GM19395 (cell line): ENCODE data around the gene STIM1.

ENCODE experiments used
- ATAC-seq: cut with Tn5 transposase; IDR thresholded peaks from one replicate; pipeline ENCODE4 v1.9.1; 2021; ENCODE audit warnings: mild to moderate bottlenecking, moderate library complexity; ENCODE audit not compliant: unreplicated experiment

STIM1 gene

DNA sequence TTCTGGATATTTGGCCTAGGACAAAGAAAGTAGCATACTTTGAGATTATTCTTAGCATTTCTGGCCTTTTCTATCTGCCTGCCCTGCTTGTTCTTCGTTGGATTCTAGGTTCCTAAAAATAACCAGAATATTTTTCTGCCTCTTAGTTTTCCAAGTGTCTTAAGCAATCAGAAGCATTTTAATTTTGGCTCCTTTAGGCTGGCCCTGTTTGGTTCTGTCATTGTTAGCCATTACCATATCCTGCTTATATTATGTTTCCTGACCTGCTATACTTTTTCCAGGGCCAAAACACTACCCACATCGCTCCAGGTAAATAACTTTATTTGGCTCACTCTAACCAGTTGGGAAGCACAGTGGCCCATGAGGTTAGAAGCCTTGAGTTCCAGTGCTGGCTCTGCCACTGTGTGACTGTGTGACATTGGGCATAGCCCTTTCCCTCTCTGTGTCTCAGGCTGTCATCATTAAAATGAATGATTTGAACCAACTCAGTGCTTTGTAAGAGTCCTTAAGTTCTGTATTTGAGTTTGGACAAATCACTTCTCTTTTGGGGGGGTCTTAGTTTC, 91.1 kb downstream of the STIM1 start:
- peak; percentile 4 for ATAC-seq

- ATAC-seq: peak; percentile 78
Observed at GRCh38 chr11:3947061-3947460, 91.6 kb downstream of the STIM1 start.

DNA sequence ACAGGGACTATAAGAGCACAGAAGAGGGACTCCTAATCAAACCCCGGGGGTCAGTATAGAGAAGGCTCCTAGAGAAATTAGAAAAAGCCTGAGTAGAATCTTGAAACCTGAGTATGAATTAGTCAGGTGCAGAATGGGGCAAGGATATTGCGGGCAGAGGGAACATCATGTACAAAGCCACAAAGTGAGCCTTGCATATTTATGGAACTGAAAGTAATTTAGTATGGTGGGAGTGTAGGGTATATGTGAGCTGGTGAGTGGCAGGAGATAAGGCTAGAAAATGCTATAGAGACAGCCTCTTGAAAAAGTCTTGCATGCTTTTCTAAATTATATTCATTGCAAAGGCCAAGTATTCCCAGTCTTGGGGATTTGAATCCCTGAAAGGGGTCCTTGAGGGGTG, 93.7 kb downstream of the STIM1 start:
- ATAC-seq: peak; percentile 70

DNA sequence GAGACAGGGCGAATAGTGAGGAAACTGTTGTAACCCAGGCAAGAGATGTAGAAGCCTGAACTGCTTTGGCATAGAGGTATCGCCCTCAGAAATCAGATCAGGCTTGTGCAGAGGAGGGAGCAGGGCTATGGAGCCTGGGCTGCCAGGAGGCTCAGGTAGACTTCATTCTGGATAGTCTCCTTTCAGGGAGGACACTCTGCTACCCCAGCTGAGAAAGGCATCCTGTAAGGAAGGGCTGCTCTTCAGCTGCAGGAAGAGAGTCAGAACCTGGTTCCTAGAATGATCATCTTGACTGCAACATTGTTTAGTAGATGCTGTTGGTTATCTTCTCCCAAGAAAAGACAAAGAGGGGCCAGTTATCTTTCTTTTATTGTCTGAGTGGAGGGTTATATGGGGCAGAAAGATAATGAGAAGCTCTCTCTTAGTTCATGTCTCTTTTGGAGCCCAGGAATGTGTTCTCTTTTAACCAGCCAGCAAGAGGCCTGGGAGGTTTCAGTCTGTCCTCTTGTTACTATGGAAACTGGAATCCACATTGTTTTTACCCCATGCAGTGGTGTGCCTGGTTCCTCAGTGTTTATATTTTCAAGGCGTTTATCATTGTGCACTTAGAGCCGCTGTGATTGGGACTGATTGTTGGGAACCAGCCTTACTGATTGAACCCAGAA, 95.7 kb downstream of the STIM1 start:
- no peak for ATAC-seq

DNA sequence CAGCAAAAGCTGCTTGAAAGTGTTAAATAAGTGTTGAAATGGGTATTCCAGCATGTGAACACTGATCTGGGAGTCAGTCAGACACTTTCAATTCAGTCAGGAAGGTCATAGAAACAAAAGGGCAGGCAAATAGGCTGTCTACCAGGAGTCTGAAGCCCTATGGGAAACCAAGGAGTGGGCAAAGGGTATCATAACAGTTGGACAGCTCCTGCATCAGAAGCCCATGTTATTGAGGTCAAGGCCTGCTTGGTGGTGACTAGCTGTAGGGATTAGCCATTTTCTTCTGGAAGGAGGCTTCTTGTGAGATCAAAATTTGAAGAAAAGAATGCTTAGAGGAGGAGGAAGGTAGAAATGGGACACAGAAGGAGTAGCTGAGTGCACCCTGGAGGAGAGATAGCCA, 97.3 kb downstream of the STIM1 start:
- no peak for ATAC-seq

- ATAC-seq: no peak
Observed at GRCh38 chr11:3953327-3953726, 97.9 kb downstream of the STIM1 start.

DNA sequence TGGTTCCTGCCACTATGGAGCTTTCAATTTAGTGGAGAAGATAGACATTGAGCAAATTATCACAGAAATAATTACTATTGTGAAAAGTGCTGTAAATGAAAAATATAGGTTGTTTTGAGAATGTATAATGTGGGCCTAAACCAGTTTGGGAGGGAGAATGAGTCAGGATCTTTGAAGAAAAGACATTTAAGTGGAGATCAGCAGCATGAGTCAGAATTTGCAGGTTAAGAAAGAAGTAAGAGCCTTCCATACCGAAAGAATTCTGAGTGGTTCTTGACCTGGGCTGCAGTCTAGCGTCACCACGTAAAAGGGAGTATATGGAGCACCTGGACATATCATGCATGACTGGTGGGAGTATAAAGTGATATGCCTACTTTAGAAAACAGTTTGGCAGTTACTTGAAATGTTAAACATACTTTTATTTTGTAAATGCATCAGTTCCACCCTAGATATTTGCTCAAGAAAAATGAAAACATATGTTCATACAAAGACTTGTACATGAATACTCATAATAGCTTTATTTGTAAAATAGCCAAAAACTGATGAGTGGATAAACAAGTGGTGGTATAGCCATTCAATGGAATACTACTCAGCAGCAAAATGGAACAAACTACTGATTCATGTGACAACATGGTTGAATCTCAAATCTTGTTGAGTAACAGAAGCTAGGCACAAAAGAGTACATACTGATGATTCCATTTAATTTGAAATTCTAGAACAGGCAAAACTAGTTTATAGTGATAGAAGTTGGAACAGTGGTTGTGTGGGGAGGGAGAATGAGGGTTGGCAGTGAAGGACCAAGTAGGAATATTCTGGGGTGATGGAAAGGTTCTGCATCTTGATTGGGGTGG, 99.2 kb downstream of the STIM1 start:
- no peak for ATAC-seq

GRCh38 chr11:3955299-3955665, 99.8 kb downstream of the STIM1 start:
- no peak for ATAC-seq

DNA sequence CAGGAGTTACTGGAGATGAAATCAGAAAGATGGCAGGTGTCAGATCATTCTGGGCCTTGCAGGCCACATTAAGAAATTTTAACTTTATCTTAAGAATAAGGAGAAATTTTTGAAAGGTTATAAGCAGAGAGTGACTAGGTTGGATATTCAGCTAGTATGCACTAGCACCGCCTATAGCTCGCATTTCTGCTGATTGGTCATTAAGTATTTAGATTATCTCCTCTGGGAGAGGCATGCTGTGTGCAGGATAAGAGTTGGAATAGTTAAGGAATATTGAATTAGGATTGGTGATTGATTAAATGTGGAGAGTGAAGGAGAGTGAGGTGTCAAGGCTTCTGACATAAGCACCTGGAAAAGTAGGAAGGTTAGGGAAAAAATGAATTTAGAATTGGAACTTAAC, 100.6 kb downstream of the STIM1 start:
- no peak for ATAC-seq

DNA sequence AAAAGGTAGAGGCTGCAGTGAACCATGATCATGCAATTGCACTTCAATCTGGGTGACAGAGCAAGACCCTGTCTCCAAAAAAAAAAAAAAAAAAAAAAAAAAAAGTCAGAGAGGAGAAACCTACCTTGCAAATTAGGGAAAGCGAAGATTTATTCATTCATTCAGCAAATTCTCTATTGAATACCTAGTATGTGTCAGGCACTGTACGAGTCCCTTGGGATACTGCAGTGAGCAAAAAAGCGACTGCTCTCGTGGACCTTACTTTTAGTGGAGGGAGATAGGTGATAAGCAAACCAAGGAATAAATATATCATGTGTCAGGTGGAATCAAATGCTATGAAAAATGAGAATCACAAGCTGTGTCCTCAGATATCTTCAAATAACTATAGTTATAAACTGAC, 101.3 kb downstream of the STIM1 start:
- no peak for ATAC-seq

- no peak for ATAC-seq
Observed at GRCh38 chr11:3957437-3957836, 102.0 kb downstream of the STIM1 start.

DNA sequence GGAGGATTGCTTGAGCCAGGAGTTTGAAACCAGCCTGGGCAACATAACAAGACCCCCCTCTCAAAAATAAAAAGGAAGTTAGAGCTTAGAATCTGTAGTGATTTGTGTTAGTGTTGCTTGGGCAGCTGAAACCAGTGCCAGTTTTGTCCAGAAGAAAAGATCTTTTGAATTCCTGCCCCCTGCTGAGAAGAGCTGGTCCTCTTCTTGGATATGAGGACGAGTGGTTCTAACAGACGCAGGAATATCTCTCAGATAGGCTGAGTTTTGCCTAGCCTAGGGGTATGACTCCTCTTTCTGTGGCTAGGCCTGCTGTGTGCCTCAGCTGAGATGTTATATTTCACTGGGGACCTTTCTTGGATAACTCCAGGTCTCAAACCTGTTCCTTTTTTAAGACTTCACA, 102.8 kb downstream of the STIM1 start:
- ATAC-seq: no peak

DNA sequence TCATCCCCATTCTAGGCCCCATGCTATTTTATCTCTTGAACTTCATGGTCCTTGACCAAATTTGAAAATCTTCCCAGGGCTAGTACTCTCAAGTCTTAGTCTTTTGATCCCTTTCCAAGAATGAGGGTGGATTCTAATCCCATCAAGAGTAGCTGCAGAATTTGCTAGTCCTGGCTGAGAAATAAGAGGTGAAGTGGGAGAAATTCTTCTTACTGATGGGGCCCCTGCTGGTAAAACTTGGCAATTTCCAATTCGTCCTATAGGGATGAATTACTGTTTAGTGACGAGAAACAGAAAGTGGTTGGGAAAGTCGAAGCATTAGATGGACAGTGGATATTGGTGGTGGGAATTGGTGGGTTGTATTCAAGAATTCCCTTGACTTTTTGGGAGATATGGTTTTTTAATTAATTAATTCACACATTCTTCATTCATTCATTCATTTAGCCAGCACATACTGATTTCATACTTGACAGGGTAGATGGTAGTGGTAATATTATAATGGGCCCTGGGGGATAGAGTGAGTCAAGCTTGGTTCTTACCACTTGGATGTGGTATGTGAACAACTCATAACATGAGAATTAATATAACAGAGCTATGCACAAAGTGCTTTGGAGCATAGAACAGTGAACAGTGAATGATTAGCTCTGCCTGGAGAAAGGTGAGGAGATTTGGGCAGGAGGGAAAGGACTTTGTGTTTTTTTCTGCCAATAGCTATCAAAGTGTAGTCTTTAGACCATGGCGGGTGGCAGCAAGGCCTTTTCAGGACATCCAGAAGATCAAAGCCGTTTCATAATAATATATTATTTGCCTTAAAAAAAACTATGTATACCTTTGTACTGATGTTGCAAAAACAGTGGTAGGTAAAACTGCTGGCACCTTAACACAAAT, 103.8 kb downstream of the STIM1 start:
- ATAC-seq: no peak

GRCh38 chr11:3959903-3960265, 104.4 kb downstream of the STIM1 start:
- no peak for ATAC-seq

- no peak for ATAC-seq
Observed at GRCh38 chr11:3962406-3962840, 107.0 kb downstream of the STIM1 start.

DNA sequence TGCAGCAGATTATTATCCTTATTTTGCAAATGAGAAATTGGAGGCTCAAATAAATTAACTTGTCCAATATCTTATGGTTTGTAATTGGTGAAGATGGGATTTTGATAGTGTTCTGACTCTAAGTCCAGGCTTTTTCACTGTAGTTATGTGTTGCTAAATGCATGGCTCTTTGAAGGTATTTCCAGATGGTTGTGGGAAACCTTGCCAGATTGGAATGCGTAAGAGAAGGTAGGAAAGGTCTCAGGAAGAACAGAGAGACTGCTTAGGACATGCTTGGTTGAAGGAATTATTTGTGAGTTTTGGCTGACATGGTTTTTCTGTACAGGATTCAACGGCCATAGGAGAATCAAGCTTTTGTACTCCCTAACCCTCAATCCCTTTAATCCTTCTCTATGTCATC, 108.6 kb downstream of the STIM1 start:
- no peak for ATAC-seq

- no peak for ATAC-seq
Observed at GRCh38 chr11:3964935-3965604, 109.6 kb downstream of the STIM1 start.

GRCh38 chr11:3967695-3968094, 112.2 kb downstream of the STIM1 start:
- ATAC-seq: no peak

GRCh38 chr11:3969200-3969599, 113.7 kb downstream of the STIM1 start:
- no peak for ATAC-seq

DNA sequence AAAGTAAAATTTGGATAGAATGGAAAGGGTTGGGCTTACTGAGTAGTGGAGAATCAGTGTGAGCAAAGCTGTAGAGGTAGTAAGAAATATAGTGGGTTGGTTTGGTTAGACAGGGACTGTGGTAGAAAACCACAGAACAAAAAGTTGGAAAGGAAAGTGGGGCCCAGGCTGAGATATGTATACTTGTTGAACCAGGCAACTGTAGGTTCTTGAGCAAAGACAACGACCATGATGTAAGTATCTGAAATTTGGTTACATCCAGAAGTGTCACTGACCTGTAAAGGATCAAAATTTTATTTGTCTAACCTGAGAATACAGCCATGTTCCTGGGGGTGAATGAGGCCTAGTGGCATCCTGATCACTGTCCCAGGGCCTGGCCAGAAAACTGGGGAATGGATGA, 114.1 kb downstream of the STIM1 start:
- no peak for ATAC-seq

- no peak for ATAC-seq
Observed at GRCh38 chr11:3970108-3970507, 114.6 kb downstream of the STIM1 start.
